Measurements from ENCODE around the gene PGA3.
"Not testable (repeated sequence)": the region's sequence is repeated elsewhere in the genome, so short reads cannot be mapped to it uniquely, and the experiment has no call there.

The PGA3 gene

DNA sequence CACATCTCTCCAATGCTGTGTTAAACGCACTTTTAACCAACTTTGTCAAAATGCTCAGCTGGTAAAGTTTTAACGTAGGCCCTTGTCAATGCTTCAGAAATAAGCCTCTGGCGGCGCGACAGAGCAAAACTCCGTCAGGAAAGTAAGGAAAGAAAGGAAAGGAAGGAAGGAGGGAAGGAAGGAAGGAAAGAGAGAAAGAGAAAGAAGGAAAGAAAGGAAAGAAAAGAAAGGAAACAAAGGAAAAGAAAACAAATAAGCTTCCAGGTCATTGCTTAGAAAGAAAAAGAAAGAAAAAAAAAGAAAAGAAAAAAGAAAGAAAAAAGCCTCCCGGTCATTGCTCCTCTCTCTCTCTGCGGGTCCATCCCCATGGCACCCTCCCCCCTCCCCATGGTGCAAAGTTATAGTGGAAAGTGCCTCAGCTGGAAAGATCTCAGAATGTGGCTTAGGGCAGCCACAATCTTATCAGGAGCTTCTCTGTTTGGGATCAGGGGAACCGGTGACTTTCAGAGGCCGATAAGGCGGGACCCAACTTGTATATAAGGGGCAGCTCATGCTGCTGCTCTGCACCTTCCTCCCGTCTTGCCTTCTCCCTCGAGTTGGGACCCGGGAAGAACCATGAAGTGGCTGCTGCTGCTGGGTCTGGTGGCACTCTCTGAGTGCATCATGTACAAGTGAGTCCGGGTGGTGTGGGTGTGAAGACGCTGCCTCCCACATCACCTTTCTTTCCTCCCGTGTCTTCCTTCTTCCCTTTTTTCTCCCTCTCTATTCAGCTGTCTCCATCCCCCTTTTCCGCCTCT lies at the start of gene PGA3:
Gene PGA3 (plus strand): TSS at position 566 of the 797 bp plus-strand sequence. CDS start 50 bp downstream, at position 616.
- not testable (repeated sequence) for DNase-seq

GRCh38 chr11:61153593-61154095 lies 49.7 kb upstream of the PGA3 start:
- peak; percentile 5 for DNase-seq

DNA sequence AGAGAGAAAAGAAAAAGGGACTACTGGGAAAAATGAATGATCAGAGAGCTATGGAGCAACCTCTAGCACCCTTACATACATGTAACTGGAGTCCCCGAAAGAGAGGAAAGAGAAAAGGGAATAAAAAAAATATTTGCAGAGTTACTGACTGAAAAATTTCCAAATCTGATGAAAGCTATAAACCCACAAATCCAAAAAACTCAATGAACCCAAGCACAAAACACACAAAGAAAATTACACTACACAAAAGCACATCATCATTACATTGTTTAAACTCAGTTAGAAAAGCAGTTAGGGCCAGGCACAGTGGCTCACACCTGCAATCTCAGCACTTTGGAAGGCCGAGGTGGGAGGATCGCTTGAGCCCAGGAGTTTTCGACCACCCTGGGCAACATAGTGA lies 48.8 kb upstream of the PGA3 start:
- DNase-seq: no peak

- DNase-seq: no peak
Measured at GRCh38 chr11:61155312-61155711, 48.0 kb upstream of the PGA3 start.

DNA sequence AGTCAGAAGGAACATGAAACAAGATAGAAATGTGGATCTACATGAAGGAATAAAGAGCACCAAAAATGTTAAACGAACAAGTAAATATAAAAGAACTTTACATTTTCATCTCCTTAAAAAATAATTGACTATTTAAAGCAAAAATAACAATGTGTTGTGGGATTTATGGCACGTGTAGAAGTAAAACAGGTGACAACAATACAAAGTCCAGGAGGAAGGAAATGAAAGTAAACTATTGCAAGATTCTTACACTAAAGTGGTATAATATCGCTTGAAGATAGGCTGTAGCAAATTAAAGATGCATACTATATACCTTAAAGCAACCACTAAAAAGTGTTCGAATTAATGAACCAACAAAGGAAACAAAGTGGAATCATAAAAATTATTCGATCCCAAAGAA lies 47.6 kb upstream of the PGA3 start:
- DNase-seq: no peak

DNA sequence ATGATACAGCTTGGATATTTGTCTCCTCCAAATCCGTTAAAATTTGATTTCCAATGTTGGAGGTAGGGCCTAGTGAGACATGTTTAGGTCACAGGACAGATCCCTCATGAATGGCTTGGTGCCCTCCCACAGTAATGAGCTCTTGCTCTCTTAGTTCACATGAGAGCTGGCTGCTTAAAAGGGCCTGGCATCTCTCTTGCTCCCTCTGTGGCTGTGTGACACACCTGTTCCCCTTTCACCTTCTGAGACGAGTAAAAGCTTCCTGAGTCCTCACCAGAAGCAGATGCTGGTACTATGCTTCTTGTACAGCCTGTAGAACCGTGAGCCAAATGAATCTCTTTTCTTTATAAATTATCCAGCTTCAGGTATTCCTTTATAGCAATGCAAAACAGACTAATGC lies 45.6 kb upstream of the PGA3 start:
- DNase-seq: no peak

DNA sequence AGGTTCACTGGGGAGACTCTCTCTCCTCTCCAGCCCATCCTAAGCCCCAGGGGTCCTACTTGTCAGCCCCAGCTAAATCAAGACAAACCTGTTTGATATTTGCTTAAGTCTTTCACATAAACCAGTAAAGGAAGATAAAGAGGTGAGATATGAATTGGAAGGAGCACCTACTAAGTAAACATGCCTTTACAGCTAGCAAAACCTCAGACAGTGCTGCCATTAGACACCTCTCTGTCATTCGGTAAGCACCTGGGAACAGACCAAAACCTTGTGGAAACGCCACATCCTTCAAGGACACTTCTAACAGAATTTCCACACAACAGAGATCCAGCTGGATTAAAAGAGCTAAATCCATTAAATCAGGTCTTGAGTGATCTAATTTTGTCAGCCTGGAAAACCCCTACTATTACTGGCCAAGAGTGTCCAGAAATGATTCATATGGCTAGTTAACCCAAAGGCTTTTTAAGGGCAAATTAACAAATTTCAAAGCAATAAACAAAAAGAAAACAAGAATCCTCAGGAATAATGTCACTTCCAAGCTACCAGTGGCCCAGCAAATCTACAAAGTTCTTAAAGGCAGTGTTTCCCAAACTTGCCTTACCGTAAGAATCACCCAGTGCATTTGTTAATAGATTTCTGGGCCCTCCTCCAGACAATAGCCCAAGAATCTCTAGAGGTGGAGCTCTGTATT lies 44.5 kb upstream of the PGA3 start:
- DNase-seq: no peak

DNA sequence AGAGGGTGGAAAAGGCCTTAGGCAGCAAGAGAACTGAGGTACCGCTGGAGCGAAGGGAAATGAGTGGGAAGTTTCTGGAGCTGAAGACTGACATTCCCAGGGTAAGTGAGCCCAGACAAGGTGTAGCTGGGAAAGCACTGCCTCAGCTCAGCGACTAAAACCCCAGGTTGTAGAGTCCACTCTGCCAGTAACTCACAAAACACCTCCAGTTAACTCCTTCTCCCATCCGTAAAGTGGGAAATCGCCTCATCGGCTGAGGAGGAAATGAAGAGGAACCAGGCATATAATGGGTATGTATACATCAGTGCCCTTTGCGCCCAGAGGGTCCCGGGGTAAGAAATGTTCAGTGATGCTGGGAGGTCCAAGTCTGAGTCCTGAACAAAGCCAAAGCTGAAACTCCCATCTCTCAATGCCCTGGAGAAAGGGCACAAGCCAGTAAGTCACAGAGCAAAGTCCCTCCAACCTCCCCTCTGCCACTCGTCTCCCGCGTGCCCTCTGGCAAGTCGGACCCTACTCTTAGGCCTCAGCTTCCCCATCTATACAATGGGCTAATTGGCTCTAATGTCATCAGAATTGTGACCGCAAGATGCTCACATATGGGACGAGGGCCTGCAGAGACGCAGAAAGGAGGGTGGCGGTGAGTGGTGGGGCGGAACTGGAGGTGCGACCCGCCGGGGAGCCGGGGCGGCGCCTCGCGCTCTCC lies 42.7 kb upstream of the PGA3 start:
- no peak for DNase-seq

GRCh38 chr11:61161190-61162091 lies 41.9 kb upstream of the PGA3 start, which contains the start of gene VPS37C:
Gene VPS37C (minus strand): TSS chr11:61161426. CDS start chr11:61138829, 22,597 bp downstream.
- DNase-seq: peak; percentile 77

DNA sequence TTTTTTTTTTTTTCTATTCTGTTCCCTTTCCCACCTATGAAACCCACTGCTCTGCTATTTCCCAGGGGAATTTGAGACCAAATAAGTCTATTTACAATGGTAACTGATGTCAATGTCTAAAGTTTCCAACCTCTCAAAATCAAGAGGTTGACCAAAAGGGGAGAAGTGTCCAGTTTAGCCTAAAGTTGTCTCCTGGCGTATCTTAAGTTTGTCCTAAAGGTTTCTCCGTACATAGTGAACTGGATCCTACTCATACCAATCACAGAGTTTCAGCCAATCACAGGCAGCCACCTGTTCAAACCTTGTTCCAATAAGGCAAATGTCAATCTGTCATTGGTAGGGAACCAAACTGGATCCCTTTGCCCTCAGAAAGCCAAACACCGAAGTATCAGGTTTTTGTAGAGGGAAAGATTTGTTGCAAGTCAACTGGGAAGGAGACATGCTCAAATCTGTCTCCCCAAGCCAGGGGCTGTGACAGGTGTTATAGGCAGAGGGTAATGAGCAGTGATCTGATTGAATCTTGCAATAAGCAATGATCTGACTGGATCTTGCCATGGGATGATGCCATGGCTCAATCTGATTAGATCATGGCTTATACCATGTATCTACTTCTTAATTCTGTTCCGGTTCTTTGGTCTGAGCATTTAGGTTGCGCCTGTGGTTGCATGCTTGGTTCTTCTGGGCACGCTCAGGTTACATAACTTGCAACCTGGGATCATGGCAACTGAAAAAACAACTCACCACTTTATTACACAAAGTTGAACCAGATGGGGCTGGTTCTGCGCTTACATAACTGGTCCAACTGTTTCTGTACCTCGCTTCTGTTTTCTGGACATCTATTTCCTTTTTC lies 41.0 kb upstream of the PGA3 start:
- no peak for DNase-seq

GRCh38 chr11:61163021-61163420 lies 40.3 kb upstream of the PGA3 start:
- no peak for DNase-seq

DNA sequence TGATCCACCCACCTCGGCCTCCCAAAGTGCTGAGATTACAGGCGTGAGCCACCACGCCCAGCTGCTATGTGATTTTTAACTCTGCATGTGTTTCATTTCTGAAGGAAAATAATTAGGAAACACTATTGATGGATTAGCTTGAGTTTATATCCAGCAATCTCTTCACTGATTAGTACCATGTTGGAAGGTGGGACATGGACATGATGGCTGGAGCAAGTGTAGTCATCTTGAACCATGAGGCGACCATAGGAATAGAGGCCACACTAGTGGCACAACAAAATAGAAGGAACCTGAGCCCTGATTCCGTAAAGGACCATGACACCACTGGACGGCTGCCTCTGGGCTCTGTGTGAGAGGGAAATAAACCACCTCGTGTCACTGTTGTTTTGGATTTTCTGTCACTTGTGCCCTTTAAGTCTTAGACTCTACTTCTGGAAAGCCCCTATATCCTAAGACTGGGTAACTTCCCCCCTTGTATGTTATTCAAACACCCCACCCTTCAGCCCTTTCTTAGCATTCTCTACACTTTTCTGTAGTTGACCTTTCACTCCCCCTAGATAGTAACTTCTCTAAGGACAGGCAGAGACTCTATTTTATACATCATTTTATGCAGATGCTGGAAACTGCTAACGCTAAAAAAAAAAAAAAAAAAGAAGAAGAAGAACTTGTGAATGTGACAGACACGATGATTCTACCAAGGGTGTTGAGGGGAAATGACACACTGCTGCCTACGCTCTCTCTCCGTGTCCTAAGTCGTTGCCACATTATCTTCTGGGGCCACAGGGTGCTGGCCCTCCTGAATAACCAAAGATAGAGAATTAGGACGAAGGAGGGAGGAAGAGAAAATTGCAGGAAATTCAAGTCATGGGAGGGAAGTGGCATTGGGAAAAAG lies 39.4 kb upstream of the PGA3 start:
- DNase-seq: no peak

DNA sequence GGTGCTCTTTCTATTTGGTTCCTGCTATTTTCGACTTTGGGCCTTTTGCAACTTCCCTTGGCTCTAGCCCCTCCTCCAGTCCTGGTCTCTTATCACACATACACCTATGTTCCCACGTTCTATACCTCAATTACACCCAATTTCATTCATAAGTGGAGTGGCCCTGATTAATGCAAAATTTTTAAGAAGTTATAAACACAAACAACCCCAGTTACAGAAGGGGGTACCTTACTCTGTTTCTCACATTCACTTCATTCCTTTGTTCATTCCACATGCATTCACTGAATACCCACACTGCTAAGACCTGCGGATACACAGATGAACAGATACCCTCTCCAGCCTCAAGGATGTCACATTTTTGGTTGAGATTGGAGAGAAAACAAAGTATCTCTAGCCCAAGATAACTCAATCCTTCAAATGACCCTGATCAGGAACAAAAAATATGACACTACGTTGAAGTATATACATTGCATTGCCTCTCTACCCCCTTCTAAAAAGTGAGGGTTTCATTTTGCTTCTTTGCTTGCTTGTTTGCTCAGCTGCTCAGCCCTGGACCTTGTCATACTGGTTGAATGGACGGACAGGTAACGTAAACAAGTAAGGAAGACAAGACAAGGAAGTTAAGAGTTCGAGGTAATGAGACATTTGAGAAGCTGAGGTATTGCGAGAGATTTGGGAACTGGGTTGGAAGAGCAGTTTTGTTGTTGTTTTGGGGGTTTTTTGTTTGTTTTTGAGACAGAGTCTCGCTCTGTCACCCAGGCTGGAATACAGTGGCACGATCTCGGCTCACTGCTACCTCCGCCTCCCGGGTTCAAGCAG lies 38.5 kb upstream of the PGA3 start:
- no peak for DNase-seq

- not testable (repeated sequence) for DNase-seq
Measured at GRCh38 chr11:61165785-61166184, 37.5 kb upstream of the PGA3 start.

DNA sequence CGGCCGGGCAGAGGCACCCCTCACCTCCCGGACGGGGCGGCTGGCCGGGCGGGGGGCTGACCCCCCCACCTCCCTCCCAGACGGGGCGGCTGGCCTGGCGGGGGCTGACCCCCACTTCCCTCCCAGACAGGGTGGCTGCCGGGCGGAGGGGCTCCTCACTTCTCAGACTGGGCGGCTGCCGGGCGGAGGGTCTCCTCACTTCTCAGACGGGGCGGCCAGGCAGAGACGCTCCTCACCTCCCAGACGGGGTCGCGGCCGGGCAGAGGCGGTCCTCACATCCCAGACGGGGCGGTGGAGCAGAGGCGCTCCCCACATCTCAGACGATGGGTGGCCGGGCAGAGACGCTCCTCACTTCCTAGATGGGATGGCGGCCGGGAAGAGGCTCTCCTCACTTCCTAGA lies 37.0 kb upstream of the PGA3 start:
- DNase-seq: not testable (repeated sequence)

GRCh38 chr11:61168042-61168688 lies 35.1 kb upstream of the PGA3 start:
- no peak for DNase-seq

DNA sequence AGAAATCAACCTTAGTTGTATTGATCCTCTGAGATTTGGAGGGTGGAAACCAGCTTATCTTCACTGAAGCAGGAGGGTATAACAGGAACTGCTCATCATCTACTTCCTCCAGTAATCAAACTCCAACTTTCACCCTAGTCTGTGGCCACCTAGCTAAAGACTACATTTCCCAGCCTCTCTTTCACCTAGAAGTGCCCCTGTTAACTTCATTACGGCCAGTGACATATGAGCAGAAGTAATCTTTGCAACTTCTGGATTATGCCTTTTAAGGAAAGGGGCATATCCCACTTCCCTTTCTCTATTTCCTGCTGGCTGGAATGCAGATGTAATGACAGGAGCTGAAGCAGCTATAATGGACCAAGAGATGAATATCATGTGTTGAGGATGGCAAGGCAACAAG lies 34.5 kb upstream of the PGA3 start:
- no peak for DNase-seq

- DNase-seq: no peak
Measured at GRCh38 chr11:61170566-61170965, 32.7 kb upstream of the PGA3 start.

GRCh38 chr11:61171907-61172306 lies 31.4 kb upstream of the PGA3 start:
- no peak for DNase-seq
